Activated T-cell treated with anti-CD3 and anti-CD28 coated beads, Interleukin-2, amount 50 U/mL, for 1 hour (primary cell): Measurements from ENCODE around the gene EFCC1.
A peak's percentile ranks its signal among the peaks of the same experiment; 100 is the strongest.
"Not testable (repeated sequence)": the region's sequence is repeated elsewhere in the genome, so short reads cannot be mapped to it uniquely, and the experiment has no call there.

Experiments used
- DNase-seq: peaks from one replicate; pipeline ENCODE4 v3.0.0-alpha.2; 2020

Gene EFCC1

GRCh38 chr3:129087138-129087702, 86.1 kb downstream of the EFCC1 start:
- DNase-seq, result no peak

- DNase-seq, result peak; percentile 35
Observed at GRCh38 chr3:129087904-129088303, 86.8 kb downstream of the EFCC1 start.

GRCh38 chr3:129088312-129088711, 87.2 kb downstream of the EFCC1 start:
- DNase-seq, result not testable (repeated sequence)
